ENCODE data around the gene APCDD1.

APCDD1 gene

GRCh38 chr18:10432781-10433180 is 21.7 kb upstream of the APCDD1 start:
- no peak for DNase-seq (ENCODE audit: low read depth)

- DNase-seq (ENCODE audit: low read depth), result no peak
These were observed 18.3 kb upstream of the APCDD1 start for GRCh38 chr18:10436160-10436559.

DNA sequence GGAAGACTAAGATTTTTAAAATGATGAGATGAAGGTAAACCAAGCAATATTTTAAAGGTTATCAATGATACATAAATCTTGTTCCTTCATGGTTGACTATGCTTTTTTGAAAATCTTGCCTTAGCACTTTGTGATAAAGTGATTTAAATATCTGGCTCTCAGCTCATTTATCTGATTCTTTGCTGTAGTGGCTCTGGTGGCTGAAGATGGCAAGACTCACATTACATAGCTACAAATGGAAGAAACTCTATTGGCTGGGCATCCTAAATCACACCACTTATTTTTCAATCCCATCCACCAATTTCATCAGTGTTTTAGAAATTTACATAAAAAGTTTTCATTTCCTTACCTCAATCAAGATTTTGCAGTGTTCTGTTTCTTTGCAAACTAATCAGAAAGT is 16.6 kb upstream of the APCDD1 start:
- DNase-seq (ENCODE audit: low read depth), result no peak

GRCh38 chr18:10439898-10440297 is 14.5 kb upstream of the APCDD1 start:
- DNase-seq (ENCODE audit: low read depth), result no peak

DNA sequence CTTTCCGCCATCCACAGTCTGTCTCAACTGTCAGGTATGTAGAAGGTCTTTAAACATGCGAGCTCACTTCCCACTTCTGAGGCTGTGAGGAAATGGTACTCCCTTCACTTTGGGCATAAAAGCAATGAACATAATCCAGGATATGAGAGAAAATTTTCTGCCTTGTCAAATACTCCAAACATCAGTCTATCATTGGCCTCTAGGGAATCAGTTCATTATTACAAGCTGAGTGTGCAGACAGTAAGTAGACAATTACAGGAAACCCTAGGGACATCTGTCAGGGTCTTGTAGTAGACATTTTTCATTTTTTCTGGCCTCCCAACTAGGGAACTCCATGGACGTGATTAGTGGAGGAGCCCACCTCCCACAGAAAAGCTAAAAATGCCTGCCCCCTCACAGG is 13.6 kb upstream of the APCDD1 start:
- DNase-seq (ENCODE audit: low read depth), result no peak

GRCh38 chr18:10441472-10441871 is 13.0 kb upstream of the APCDD1 start:
- DNase-seq (ENCODE audit: low read depth), result no peak

GRCh38 chr18:10442551-10442971 is 11.9 kb upstream of the APCDD1 start:
- DNase-seq (ENCODE audit: low read depth), result no peak

DNA sequence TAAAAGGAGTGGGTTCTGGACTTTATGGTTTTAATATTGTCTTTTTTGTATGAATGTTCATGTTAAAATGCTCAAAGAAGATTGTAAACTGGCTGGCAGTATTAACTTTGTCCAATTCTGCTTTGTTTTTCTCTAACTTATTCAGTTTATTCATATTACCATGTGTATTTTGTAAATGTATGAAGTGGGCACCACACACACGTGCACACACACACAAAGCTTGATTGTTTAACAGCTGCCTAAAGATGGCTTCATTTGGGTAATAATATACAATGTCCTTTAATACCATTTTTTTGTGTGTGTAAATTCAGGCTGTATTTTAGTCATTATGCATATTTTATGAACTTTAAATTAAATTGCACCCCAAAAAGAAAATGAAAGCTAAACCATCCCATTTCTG is 11.4 kb upstream of the APCDD1 start:
- DNase-seq (ENCODE audit: low read depth), result no peak

- no peak for DNase-seq (ENCODE audit: low read depth)
These were observed 10.0 kb upstream of the APCDD1 start for GRCh38 chr18:10444314-10445006.

DNA sequence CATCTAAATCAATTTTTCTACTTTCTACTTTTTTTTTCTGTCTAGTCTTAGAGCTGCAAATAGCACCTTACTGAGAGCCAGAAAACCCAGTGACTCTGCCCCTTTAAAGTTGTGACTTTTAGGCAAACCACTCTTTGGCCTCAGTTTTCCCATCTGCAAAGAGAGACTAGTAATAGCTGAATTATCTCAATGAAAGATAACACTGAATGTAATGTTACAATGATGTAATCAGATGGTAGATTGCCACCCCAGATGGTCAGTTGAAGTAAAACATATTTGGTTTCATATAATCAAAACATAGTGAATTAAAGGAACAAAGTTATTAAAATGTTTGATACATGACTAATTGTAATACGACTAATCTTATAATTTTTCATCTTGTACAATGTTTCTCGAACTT is 5.0 kb upstream of the APCDD1 start:
- no peak for DNase-seq (ENCODE audit: low read depth)

DNA sequence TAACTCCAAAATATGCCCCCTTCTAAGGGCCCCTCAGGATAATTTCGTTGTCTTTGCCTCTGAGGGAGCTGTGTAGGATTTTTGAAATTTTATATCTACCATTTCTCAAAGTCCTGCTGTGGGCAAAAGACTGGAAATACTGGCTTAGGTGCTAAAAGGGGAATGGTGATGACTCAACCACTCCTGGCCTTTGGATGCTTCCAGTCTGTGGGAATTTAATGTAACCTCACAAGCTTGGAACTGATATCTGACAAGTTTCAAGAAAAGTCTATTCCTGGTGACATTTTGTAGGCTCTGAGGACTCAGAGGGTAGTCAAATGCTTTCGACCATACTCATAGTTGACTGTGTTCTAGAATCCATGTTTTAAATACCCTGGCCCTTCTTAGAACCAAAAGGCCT is 3.4 kb upstream of the APCDD1 start:
- no peak for DNase-seq (ENCODE audit: low read depth)

GRCh38 chr18:10453261-10453805 is 1.1 kb upstream of the APCDD1 start:
- DNase-seq (ENCODE audit: low read depth), result no peak

GRCh38 chr18:10454681-10455557 is 484 bp downstream of the APCDD1 start:
- no peak for DNase-seq (ENCODE audit: low read depth)

DNA sequence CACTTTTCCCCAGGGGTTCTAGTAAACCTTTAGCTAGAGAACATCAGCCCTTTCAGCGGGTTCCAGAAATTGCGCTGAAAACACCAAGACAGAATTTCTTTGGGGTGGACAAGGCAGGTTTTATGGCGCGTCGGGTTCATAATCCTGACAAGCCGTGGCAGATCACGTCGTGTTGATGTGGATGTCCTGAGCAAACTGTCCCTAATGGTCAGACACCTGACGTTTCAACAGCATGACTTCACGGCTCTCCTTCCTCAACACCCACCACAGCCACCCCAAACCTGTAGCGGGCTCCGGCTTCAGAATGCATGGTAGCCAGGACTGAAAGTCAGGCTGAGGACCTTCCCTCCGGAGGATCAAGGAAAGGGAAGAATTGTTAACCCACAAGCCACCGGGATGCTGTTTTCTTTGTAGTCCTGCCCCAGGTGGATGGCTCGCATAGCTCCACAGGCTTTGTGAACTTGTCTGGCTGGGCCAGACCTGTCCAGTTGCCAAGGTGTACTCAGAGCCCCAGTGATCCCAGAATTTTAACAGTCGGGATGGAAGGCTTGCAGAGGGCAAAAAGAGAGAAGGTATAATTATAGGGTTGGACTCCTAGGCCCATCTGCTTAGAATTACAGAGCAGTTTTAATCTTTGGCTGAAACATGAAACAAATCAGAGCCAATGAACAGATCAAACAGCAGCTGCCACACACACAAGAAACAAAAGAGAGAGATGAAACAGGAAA is 1.5 kb downstream of the APCDD1 start:
- no peak for DNase-seq (ENCODE audit: low read depth)

DNA sequence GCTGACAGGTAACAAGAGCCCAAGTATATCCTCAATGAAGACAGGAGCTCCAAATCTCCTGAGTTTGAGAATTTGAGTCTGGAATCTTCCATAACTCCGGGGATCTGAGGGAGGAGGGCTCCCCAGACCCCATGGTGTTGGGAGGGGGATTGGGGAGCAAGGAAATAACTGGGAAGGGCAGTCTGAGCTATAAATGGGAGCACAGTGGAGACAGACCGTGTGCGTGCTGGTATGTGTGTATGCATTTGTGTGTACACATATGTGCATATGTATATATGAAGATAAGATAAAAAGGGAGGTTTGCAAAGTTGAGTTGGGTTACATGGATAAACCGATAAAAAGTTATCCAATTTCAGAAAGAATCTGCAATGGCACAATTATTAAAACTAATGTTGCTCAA is 2.3 kb downstream of the APCDD1 start:
- DNase-seq (ENCODE audit: low read depth), result no peak

DNA sequence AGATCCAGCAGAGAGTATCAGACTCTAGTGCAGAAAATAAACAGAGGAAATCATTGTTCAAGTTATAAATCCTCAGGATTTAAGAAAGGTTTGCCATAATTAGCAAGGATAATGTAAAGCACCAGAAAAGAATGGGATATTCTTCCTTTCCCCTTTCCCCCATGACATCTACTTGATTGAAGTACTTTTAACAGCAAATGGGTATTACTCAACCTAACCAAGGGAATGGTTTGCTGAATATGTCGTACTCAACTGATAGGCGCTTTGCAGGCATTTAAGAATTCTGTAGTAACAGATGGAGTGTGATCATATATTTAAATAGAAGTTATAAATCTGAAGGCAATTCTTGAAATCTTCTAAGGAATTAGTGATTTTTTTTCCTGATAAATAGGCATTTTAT is 2.7 kb downstream of the APCDD1 start:
- no peak for DNase-seq (ENCODE audit: low read depth)

- DNase-seq (ENCODE audit: low read depth), result no peak
These were observed 3.3 kb downstream of the APCDD1 start for GRCh38 chr18:10457767-10458166.

DNA sequence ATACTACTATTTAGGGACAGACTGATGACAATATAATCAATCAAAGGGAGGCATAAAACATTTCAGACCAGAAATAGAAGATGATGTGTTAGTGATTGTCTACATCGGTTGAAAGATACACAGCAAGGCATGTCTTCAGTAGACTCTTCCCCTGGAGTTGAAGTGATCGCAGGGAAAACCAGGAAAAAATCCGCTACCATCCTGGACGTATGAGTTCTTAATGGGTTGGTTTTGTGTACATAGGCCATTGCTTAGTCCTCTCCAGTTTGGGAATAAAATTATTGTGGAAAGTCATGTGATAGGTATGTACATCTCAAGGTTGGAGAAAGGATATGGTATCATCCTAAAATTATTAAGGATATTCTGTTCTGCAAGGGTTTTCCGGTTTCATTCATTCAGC is 4.3 kb downstream of the APCDD1 start:
- DNase-seq (ENCODE audit: low read depth), result no peak

- DNase-seq (ENCODE audit: low read depth), result no peak
These were observed 5.2 kb downstream of the APCDD1 start for GRCh38 chr18:10459587-10459986.

DNA sequence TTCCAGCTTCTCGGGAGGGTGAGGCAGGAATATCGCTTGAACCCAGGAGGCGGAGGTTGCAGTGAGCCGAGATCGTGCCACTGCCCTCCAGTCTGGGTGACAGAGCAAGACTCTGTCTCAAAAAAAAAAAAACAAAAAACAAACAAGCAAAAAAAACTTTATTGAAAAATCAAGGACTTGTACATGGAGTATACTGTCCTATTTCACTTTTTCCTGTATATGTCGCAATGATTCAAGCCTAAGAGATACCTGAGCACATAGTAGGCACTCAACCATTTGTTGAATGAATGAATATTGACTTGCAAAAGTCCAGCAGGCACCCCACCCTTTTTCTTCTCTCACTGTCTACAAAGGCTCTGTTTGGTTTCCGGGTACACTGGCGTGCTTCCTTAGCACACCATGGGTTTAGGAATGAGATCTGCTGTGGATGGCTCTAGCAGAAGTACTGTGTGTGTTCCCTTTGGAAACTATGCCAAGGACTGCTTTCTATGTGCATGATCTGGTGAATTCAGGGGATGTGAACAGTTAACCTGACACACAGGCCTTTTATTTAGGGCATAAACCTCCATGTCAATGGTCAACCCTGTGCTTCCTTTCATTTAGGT is 6.1 kb downstream of the APCDD1 start:
- DNase-seq (ENCODE audit: low read depth), result no peak

- DNase-seq (ENCODE audit: low read depth), result no peak
These were observed 7.6 kb downstream of the APCDD1 start for GRCh38 chr18:10461989-10462388.

DNA sequence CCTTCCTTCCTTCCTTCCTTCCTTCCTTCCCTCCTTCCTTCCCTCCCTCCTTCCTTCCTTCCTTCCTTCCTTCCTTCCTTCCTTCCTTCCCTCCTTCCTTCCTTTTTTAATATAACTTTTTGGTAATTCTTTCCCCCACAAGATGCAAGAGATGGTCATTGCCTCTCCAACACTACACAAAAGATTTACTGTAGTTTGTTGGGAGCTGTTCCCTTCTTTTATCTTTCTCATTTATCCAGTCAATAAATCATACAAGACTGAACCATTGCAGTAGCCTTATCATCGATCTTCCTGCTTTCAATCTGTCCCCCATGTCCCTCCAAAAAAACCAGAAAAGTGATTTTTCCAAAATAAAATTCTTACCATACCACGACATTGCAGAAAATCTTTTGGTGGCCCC is 8.2 kb downstream of the APCDD1 start:
- no peak for DNase-seq (ENCODE audit: low read depth)
